ENCODE measurements around the gene STRIP2.
"Not testable (repeated sequence)": the region's sequence is repeated elsewhere in the genome, so short reads cannot be mapped to it uniquely, and the experiment has no call there.

Gene STRIP2

DNA sequence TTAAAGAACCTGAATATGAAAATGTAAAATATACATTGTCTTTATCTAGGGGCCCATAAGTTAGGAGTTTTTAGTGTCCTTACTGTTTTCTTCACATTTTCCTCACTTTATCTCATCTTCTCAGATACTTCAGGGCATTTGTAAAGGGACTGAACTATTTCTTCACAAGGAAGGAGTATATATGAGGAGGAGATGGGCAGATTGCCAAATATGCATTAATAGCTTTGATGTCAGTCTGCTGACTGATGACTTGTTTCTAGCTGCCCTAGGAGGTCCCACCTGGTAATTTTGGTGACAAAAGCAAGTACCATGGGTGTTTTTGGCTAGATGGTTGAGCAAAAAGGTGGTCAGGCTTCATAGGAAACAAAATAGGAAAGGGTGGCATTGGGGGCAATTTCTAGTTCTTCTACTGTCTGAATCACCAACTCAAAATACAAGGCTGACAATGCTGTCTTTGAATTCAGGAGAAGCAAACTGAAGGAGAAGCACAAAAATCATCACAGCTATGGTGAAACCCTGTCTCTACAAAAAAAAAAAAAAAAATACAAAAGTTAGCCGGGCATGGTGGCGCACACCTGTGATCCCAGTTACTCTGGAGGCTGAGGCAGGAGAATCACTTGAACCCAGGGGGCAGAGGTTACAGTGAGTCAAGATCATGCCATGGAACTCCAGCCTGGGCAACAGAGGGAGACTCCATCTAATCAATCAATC lies 10.4 kb upstream of the STRIP2 start:
- DNase-seq, result no peak

DNA sequence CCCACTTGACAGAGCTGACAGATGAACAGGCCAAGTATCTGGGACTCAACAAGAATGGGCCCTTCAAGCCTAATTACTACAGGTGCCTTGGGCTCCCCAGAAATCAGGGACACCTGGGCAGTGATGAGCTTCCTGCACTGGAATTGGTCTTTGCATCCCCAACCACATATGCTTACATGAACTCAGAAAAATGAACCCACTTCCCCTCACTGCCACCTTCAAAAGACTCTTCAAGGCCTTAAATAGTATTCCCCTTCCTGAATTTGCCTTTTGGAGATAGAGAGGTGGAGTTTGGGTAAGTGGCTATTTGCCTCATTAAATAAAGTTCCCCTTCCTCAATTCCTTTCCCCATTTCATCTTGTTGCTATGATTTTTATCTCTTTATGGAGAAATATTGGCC lies 7.8 kb upstream of the STRIP2 start:
- DNase-seq, result no peak

DNA sequence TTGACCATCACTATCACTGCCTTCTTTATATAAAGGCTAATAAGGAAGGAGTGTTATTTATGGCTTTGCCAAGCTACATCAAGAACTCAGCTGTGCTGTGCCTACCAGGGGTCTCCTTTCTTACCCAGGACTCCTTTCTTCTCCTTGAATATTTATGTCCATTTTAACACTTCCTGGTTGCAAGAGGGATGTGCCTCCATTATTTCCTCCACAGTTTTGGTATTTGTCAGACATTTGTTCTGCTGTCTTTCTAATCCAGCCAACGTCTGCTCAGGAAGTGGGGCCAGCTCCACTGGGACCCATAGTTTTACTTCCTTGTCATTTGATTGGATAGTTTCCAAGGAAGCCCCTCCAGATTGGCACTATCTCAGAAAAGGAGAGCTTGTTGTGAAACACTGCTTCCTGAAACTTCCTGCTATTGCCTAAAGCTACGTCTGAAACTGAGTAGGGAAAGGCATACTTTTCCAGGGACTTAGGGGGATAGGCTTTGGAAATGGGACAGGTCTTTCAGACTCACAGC lies 6.6 kb upstream of the STRIP2 start:
- no peak for DNase-seq

DNA sequence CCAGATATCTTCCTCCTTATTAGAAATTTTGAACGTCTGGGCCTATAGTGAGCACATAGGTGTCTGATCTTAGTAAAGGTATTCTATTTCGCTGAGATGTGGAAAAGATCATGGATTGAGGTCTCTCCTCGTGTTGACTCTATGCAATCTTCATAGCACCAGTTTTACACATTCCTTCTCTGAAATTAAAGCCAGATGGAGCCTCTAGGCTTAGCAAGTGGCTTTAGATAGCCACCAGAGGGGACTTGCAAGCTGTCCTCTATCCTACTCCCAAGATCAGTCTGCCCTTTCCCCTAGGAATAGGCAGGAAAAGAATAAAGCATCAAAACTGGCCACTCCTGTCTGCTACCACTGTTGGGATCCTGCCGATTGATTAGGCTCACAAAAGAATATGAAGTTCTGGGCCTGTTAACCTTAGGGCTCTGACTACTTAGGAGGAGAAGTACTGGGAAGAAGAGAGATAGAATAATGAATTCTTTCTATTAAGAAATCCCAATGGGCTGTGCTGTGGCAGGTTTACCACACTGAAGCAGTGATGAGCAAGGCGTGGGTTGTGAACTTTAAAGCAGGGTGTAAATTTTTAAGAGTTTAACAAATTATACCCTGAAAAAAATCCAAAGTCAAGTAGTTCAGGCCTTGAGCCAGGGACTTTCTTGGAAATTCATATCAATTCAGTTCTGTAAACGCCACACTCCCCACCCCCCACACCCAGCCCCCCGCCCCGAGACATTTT lies 2.2 kb upstream of the STRIP2 start:
- DNase-seq, result no peak

DNA sequence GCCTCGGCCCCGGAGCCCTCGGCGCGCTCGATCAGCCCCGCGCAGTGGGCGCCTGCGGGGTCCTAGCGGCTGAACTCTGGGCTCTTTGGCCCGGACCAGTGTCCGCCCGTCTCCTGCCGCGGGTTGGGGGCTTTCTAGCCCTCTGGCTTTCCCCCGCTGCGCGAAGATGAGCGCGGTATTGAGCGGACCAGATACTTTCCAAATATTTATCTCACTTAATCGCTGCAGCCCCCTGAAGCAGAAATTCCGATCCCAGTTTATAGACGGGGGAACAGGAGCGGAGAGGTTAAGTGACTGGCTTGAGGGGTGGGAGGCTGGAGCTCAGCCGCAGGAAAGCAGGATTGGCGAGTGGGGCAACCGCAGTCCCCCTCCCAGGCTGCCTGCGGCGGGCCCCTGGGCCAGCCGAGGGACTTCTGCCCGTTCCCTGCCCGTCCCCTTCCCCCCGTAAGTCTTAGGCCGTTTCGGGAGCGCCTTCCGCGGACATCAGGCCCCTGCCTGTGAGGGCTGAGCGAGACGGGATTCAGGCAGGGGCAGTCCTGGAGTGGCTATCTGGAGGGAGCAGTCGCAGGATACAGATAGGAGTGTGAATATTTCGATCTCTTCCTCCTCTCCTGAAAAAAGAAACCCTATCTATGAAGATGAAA lies 565 bp downstream of the STRIP2 start:
- peak in 1 of 2 experiments; percentile 39 for DNase-seq

DNA sequence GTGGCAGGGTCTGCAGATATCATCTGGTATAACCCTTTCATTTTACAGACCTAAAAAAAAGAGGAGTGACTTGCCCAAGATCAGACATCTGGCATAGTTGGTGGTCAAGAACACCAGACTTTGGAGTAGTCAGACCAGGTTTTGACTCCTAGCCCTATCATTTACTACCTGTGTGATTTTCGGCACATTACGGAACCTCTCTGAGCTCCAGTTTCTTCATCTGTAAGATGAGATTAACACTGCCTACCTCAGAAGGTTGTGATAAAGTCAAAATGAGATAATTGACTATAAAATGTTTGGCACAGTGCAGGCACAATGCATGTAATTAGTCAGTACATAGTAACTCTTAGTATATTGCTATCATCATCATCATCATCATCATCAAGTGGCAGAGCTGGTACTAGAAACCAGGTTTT lies 1.2 kb downstream of the STRIP2 start:
- no peak for DNase-seq

DNA sequence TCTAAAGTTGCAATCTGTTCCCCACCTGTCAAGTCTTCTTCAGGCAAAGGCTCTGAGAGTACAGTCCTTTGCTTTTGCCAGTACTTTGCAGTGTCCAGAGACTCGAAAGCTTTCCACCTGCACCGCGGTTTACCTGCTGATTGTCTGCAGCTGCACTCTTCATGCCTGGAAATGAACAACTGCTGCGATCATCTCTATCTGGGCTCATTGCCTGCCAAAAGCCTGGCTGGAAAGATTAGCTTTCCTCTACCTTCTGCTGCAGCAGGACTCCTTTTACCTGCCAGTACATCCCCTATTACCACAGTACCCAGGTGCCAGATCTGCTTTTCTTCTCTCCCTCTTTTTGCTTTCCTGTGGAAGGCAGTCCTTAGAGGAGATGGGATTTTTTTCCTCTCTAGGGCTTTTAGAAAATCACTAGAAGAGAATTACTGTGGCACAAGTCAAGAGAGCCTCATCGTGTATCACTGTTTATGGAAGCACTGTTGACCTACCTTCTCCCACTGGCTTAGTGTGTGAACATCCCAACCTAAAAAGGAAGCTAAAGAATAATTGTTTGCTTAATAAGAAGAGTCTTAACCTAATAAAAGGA lies 2.2 kb downstream of the STRIP2 start:
- no peak for DNase-seq

DNA sequence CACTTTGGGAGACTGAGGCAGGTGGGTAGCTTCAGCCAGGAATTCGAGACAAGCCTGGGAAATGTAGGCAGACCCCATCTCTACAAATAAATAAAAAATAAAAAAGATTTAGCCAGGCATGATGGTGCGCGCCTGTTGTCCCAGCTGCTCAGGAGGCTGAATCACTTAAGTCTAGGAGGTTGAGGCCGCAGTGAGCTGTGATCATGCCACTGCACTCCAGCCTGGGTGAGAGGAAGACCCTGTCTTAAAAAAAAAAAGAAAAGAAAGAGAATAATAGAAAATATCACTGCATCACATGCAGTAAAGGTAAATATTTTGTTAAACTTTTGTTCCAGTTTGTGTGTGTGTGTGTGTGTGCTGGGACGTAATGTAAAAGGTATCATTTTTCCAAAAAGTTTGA lies 3.0 kb downstream of the STRIP2 start:
- no peak for DNase-seq

DNA sequence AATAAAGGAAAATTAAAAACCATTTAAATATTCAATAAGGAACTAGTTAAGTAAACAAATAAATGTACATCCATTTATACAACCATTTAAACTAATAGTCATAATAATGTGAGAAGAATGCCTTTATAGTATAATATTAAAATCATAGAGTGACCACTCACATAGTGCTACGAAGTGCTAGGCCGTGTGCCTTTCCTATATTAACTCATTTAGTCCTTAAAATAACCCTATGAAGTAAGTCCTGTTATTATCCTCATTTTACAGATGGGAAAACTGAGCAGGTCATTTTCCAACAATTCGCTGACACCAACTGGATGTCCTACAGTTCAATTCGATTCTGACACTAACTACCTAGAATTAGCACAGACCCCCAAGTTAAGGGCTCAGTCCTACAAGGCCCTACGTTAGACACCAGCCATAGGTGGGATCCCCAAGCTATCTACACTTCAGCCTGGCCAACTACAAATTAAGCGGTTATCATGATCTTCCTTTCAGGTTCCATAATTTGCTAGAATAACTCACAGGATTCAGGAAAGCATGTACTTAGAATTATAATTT lies 4.1 kb downstream of the STRIP2 start:
- no peak for DNase-seq

DNA sequence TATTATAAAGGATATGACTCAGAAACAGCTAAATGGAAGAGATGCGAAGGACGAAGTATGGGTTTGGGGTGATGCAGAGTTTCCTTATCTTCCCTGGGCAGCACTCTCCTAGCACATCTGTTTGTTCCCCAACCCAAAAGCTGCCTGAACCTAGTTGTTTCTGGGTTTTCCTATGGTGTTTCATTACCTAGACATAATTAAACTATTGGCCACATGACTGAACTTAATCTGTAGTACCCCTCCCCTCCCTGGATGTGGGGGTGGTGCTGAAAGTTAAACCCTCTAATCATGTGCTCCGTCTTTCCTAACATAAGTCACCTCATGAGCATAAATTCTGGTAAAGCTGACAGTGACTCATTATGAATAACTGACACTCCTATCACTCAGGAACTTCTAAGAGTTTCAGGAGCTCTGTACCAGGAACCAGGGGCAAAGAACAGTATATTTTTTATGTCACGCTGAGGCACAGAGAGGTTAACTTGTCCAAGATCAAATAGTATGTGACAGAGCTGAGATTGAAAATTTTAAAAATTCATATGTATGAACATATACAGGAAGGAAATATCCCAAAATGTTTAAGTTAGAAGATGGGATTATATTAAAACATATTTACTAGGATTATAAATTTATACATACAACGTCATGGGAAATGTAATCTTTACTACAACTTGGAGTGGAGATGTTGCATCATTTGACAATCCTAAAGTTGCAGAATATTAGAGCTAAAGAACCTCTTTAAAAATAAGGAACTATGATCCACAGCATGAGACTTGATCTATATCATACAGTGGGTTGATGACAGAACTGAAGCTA lies 4.8 kb downstream of the STRIP2 start:
- peak; percentile 77 to 79 for DNase-seq

DNA sequence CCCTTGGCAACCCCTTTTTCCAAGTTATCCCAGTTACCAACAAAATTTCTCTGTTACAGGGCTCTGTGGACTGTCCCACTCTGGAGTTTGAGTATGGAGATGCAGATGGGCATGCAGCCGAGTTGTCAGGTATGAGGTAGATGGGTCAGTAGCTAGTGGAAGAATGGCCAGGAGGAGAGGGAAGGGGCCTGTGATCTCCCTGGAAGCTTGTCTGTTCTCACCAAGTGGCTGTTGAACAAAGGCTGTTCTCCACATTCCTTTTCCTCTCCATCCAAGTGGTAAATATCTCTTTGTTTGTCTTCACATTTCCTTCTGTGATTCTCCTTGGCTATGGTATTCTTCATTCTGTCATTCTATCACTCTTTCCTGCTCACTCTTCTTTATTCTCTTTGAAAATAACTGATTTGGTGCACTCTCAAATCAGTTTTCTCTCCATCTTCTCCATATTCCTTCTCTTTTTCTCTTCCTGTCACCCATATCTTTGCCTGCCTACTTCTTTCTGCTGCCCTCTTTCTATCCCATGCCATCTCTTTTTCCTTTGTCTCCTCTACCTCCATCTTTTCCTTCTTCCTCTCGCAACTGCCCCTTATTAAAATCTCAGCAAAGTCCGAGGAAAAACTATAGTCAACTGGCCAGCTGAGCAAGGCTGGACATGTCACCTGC lies 5.9 kb downstream of the STRIP2 start:
- no peak for DNase-seq

DNA sequence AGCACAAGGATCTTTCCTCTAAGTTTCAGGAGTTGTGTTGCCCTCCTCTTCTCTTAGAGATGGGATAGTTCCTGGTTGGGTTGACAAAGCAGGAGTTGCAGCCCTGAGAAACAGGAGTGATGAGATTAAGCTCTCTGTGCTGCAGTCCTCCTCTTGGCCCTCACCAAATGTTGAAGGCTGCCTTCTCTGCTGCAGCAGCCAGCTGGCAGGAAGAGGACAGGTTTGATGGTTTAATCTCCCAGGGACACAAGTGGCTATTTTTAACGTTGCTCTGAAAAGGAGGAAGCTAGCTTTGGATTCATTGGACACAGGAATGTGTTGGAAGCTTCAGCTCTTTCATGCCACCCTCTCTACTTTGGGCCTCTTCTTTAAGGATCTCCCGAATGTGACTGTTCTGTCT lies 9.4 kb downstream of the STRIP2 start:
- no peak for DNase-seq

DNA sequence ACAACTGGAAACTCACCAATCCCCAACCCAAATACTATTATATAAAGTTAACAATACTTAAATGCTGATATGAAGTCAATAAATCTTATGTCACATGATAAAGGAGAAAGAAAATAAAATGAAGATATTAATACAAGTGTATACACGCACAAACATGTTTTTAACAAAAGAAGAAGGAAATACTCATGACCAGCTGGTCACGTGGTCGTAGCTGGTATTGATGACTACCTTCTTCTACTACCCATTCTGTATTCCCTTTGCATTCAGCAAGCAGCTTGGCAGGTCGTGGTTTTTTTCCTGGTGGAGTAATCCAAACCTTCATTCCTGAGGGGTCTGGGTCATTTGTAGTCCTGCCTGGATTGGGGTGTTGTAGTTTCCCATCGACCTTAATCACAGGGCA lies 10.5 kb downstream of the STRIP2 start:
- DNase-seq, result not testable (repeated sequence)

DNA sequence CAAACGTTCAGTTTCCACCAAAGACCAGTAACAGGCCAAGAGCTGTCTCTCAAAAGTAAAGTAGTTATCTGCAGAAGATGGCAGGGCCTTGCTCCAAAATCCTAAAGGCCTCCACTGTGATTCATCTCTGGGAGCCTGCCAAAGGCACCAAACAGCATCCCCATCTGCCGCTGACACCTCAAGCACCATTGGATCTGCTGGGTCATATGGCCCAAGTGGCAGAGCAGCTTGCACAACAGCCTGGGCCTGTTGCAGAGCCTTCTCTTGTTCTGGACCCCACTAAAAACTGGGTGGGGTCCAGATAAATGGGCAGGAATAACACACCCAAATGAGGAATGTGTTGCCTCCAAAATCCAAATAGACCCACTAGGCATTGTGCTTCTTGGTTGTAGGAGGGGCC lies 12.7 kb downstream of the STRIP2 start:
- DNase-seq, result not testable (repeated sequence)

DNA sequence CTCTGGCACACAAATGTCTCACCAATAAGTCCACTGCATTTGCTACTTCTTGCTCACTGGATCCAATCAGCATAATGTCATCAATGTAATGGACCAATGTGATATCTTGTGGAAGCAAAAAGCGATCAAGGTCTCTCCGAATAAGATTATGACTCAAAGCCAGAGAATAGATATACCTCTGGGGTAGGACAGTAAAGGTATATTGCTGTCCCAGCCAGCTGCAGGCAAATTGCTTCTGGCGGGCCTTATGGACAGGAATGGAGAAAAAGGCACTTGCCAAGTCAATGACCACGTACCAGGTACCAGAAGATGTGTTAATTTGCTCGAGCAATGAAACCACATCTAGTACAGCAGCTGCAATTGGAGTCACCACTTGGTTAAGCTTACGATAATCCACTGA lies 13.2 kb downstream of the STRIP2 start:
- DNase-seq, result not testable (repeated sequence)

DNA sequence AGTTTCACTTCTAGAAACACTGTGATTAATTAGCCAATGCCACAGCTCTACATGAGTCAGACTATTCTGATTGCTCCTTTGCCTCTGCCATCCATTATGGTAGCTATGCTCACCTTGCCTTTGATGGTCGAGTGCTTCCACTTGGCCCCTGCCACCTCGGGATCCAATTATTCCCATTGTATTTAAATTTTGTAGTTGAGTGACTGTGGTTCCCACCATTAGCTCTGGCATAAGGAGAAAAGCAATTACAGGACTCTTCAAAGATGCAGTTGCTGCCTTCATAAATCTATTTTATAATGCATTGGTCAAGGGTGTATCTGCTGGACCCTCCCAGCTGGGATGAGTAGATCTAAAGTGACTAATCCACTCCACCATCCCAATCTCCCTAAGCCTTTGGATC lies 14.4 kb downstream of the STRIP2 start:
- not testable (repeated sequence) for DNase-seq

DNA sequence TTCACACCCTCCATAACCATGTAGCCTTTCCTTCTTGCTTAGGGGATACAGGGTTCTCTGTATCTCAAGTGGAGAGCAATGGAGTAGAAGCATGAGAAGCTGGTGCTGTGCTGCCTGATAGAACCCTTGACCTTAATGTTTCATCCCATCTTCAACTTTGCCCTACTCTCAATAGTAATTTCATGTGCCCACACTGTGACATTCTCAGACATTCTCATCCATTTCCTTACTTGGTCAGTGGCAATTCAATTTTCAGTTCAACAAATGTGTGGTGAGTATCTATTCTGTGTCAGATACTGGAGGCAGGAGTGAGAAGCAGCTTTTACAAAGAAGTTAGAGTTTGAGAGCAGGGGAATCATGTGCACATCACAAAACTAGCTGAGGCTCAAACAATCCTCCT lies 16.1 kb downstream of the STRIP2 start:
- no peak for DNase-seq

DNA sequence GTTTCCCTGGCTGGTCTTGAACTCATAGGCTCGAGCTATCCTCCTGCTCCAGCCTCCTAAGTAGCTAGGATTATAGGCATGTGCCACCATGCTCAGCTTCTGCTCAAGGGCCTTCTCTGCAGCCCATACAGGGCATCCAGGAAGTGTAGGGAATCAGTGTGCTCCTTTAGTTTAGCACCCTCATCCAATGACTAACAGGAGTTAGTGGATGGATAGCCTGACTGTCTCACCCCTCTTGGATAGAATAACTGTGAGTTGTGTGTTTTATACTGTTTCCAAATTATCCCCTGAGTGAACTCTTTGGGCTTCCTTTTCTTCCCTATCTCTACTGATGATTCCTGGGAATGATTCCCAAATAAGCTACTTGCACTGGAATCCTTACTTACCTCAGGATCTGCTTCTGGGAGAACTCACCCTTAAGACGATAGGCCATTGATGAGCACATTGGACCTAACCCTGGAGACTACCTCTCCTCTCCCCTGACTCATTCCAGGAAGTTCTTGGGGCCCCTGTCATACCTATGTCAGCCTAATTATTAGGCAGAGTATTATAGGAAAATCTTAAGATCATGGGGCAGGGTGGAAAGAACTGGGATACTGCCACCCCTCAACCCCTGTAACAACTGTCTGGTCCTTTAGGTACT lies 18.5 kb downstream of the STRIP2 start:
- no peak for DNase-seq

DNA sequence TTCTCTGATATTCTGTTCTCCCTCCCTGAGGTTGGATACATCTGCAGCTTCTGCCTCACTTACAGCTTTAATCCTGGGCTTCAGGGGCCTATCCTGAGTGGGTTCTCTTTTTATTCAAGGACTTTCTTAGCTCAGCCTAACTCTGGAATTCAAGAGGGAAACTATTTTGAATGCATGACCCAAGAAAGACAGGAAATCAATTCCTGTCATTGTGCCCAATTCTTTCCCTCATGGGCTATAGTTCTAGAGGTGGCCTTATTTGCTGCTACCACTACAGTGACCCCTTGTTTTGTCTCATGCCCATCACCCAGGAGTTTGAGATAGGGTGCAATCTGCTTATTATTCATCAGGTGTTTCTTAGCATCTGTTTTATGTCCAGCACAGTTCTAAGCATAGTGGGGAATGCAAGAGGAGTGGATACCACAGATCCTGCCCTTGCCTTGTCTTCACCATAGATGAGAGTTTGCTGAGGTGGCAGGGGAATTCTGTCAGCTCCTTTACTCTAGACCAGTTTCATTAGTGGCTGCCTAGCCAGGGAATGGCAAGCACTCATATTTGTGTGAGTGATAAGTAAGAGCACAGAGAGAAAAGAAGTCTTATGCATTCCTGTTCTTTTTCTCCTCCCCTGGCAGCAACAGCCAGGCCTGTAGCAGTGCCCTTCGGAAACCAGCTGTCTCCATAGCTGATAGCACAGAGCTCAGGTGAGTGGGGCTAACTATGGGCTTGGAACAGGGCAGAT lies 19.4 kb downstream of the STRIP2 start:
- no peak for DNase-seq

DNA sequence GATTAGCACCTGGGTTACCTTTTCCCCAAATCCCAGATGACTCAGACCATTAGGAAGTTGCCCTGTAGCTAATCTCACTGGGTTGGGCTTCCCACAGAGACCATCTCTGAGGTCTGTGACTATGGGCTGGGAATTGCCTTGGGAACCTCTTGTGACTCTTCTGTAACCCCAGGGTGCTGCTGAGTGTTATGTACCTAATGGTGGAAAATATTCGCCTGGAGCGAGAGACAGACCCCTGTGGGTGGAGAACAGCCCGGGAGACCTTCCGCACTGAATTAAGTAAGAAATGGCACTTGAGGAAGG lies 20.0 kb downstream of the STRIP2 start:
- no peak for DNase-seq

DNA sequence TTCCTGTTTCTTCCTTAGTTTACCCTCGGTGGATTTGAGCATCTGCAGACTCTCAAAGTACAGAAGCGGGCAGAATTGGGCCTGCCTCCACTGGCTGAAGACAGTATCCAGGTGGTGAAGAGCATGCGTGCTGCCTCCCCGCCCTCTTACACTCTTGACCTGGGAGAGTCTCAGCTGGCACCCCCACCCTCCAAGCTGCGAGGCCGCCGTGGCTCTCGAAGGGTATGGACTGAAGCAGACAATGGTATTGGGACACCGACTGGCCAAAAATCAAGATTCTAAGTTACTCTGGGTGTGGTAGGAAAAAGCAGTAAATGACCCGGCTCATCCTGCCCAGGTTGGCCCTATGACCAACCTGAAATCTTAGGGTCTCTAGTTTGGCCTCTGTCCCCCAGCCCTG lies 22.2 kb downstream of the STRIP2 start:
- no peak for DNase-seq

Data from activated T-cell treated with anti-CD3 and anti-CD28 coated beads, Interleukin-2, amount 50 U/mL, for 48 hours (primary cell).